Activated CD4-positive, CD25-positive, alpha-beta regulatory T cell treated with anti-CD3 and anti-CD28 coated beads, Interleukin-2, amount 50 U/mL, for 16 hours (primary cell): ENCODE results near the gene SLC25A51.

Experiments
- DNase-seq: peaks from one replicate; pipeline ENCODE4 v3.0.0-alpha.2; 2020; ENCODE audit warnings: low read depth, low spot score

Gene SLC25A51

DNA sequence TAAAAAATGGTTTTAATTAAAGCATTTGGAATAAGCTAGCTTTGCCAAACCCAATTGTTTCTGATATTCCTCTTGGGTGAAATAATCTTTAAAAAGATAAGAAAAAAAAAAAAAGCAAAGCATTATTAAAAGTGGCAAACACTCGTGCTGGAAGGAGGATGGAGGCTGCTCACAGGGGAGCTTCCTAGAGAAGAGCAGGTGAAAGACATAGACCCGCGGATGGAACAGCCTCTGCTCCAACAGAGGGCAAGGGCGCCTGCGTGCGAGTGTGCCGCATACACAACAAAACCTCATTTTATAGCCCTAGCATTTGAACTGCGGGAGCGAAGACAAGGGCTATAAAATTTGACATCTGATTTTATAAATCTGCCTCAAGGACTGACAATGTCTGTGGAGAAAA, 33.4 kb upstream of the SLC25A51 start:
- no peak for DNase-seq

DNA sequence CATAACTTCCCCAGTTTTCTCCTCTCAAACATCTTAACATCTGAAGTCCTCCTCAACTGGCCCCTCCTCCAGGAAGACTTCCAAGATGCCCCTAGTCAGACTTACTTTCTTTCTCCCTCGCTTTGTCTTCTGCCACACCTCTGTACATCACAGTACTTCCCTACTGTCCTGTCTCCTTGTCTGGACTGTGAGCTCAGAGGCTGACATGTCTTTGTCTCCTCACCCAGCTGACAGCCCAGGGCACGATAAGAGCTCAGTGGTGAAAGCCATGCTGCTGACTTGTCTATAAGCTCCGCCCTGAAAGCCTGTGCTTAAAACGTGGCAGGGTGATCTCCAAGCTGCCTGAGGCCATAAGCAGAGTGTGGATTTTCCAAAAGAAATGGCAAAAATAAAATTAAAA, 33.0 kb upstream of the SLC25A51 start:
- DNase-seq: no peak

DNA sequence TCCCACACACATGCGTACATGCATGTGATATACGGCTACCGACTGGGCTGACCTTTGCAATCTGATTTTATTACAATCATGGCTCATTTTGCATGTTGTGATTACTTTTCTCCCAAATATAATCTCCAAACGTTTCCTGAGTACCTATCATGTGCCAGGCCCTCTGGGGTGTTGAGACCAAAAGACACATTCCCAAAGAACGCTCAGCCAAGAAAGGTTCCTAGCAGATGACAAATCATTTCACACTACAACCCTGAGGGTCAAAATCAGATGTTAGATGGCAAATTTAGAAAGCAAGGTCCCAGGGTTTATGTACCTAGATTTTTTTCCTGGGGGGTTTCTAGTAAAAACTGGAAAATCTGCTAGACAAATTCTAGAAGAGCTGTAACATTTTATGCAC, 32.4 kb upstream of the SLC25A51 start:
- no peak for DNase-seq

DNA sequence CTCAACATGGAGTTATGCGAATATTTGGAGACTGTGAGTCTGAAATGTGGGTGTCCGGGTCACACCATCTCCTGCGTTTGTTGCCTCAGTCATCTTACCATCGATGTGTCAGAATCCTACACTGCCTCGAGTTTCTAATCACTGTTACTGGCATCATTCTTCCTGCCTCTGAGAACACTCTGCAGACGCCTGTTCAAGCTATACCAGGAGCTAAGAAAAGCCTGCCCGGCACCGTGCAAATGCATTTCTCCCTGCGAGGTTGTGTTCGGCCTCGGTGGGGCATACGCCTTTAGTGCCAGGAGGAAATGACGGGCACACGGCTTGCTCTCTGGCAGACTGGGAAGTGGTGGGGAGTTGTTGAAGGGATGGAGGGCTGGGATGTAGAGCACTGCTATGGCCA, 31.2 kb upstream of the SLC25A51 start:
- DNase-seq: no peak

DNA sequence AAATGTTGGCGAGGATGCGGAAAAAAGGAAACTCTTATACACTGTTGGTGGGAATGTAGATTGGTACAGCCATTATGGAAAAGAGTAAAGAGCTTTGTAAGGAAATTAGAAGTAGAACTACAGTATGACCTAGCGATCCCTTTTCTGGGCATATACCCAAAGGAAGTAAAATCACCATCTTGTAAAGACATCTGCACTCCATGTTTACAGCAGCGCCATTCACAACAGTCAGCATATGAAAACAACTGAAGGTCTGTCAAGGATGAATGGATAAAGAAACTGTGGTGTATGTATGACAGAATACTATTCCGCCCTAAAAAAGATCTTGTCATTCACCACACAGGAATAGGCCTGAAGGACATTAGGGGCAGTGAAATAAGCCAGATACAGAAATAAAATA, 27.7 kb upstream of the SLC25A51 start:
- DNase-seq: no peak

DNA sequence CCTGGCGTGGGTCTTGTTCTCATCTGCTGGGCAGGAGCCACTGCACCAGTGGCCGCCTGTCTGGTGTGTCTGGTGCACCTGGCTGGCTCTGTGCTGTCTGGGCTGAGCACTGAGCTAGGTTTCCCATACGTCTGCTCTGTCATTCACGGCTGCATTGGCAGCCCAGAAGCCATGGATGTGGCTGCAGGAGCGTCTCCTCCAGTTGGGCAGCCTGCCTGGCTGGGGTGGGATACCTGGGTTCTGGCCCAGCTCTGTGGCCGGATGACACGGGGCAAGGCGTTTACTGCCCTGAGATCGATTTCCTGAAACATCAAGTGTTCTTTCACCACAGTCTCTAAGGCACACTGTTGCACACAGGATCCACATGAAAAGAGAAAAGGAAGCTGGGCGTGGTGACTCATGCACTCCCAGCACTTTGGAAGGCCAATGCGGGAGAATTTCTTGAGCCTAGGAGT, 25.5 kb upstream of the SLC25A51 start:
- no peak for DNase-seq

DNA sequence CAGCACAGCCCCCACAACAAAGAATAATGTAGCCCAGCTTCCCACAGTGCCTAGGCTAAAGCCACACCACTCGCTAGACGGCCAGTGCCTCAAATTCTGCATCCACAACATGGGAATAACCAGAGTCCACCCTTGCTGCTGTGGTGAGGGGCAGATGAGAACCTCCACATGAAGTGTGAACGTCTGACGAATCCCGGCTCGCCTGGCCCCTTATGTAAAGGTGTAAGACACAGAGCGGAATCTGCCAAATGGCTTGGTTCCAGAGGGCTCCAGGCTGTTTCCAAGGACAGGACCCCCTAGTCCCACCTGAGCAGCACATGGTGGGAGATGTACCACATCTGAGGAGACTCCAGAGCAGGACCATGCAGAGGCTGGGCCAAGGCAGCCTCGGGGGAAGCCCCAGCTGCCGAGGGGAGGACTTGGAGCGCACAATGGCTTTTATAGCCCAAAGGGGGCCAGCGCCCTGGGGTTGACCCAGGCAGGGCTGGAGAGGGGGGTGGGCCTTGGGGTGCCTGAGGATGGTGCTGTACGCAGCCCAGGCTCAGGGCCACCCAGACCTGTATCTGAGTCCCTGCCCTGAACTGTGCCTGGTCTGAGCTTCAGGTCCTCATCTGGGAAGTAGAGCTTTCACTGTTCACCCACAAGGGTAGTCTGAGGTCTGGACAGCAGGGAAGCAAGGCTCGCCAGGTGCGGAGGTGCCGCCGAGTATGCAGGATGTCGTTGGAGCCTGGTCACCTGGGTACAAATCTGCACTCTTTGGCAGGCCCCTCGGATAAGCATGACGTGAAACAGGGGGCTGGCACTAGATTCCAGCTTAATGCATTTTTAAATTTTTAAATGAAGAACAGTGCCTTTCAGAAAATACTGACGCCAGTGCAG, 24.9 kb upstream of the SLC25A51 start:
- no peak for DNase-seq

DNA sequence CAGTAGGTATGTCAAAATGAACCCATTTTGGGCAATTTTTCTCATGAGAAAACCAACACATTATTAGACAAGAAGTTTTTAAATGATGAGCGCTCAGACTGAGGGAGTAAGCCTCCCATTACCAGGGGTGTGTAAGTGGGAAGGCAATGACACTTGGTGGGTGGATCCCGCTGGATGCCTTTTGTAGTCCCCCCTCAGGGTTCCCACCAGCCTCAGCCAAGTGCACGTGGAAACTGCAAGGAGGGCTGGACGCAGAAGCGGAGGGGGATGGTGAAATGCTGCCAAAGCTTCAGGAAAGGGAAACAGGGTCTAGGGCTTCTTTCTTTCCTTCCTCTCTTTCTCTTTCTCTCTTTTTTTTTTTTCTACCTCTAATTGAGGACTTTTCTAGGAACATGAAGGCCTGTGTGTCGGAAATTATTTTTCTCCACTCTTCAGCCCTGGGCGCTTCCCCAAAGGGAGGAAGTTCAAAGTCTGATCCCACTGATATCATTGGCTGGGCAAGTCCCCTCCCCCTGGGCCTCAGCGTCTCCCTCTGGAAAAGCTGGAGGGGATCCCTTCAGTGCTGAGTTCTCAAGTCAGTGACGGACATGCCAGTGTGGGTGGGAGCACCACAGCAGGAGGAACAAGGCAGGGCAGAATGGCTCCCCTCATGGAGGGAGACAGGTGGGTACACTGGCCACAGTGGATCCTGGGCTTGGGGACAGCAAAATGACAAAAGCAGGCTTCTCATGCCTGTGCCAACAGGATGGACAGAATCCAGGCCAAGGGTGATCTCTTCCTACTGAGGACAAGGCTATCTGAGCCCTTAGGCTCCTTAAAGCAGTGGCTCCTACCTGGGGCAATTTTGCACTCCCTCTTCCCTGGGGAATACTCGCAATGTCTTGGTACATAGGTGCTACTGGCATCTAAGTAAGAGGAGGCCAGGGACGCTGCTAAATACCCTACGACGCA, 23.9 kb upstream of the SLC25A51 start:
- no peak for DNase-seq

DNA sequence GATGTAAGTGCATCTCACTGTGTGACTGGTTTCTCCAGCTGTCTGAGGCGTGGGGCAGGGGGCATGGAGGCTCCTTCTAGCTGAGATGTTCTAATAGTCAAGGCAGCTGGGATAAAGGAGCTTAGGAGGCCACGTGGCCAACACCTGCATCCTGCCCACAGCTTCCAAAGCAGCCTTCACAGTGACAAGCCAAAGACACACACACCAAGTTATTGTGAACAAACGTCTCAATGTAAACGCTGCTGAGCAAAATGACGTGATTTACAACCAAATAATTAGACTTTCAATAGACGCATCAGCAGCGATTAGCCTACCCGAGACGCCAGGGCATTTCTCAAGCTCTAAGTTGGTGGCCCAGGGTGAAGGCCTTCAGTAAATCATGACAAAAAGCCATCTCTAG, 23.2 kb upstream of the SLC25A51 start:
- DNase-seq: no peak

DNA sequence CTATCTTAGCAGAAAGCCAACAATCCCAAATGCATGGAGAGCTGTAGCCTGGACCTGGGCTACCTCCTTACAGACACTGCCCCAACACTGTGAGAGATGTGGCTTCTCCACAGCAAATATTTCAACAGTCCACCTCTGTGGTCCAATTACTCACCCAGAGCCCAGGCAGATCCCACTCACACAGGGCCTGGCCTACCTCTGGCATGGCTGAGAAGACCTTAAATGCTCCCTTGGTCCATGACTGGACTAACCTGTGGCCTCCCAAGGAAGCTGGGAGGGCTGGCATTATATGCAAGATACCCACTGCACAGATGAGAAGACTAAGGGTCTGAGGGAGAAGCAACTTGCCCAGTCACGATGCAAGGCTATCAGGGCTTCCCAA, 22.8 kb upstream of the SLC25A51 start:
- no peak for DNase-seq

DNA sequence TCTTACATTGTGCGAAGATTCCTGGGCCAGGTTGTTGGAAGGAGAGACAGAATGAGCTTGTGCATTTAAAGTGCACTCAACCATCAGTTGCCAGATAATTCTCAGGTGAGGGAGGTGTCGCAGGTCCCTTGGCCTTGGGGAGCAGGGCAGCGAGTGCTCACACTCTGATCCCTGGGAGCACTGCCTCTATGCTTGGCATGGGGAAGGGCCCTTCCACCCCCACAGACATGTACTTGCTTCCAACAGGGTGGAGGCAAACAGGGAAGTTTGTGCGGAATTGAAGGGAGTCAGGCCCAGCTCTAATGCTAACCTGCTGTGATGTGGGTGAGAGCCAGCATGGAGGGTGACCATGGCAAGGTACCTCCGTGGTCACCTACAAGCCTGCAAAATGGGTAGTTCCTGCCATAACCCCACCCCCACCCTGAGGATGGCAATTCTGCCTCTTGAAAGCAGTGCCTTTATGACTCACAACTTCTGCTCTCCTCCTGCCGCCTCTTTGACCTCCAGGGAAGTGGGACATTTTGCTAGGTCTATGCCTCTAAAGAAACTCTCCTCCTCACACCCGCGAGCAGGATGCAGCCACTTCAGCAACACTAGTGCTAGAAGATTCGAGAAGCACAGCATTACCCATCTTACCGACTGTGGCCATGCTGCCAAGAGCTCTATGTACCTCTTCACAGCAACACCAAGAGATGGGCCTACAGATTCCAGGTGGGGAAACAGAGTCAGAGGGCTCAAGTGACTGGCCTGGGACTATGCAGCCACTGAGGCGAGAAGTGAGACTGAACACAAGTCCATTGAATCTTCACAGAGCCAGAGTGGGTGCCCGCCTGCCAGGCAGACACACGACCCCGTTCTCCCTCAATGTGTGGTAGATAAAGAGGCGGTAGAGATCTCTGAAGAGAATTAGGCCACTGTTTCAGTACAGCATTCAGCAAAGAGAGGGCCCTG, 22.1 kb upstream of the SLC25A51 start:
- DNase-seq: no peak

DNA sequence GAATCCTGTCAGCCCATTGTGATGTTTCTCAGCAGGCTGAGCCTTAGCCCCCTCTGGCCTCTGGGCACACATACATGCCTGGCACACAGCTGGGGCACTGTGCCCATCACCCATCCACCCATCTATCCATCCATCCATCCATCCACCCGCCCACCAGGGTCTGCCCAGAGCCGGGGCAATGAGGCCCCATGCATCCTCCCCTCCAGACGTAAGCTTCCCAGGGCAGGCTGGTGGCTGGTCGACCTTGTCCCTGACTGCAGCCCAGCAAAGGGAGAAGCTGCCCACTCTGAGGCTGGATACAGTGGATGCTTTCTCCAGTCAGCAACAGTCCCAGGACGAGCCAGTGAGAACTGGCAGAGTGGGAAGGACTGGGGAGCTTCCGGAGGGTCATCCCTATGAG, 21.1 kb upstream of the SLC25A51 start:
- no peak for DNase-seq

DNA sequence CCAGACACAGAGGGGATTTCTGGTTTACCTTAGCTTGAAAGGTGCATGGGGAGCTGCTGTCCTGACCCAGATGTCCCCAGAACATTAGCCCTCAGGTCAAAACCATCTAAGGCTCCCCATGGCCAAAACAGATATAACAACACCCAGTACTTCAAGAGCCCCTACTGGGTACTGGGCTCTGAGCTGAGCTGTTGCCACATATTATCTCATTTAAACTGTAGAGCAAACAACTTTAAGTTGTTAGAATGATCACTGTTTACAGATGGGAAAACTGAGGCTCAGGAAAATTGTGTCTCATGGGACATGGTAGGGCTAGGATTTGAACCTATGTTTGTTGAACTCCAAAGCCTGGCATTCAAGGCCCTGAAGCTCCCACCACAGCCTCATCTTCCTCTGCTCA, 20.6 kb upstream of the SLC25A51 start:
- DNase-seq: no peak

DNA sequence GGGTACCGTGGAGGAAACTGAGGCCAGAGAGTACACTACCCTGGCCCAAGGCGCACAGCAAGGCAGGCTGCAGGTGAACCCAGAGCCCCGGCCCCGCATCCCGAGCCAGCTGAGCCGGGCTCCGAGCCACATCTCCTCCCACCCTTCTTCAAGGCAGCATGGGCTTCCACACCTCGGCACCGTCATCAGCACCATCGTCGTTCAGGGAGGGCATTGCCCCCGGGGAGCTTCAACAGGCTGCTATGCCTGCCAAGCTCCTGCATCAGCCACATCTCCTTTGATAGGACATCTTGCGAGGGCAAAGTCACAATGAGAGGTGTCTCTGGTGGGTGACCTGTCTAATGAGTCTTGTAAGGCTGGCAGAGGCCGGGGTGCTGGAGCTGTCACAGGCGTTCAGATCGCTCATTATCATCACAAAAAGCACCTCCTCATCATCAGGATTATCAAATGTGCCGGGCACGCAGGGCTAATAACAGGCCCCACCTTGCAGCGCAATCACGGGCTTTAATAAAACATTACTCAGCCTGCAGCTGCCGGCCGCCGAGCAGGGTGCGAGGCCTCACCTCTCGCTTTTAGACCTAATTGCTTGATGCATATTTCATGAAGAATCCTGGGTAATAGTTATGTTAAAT, 20.0 kb upstream of the SLC25A51 start:
- DNase-seq: no peak

DNA sequence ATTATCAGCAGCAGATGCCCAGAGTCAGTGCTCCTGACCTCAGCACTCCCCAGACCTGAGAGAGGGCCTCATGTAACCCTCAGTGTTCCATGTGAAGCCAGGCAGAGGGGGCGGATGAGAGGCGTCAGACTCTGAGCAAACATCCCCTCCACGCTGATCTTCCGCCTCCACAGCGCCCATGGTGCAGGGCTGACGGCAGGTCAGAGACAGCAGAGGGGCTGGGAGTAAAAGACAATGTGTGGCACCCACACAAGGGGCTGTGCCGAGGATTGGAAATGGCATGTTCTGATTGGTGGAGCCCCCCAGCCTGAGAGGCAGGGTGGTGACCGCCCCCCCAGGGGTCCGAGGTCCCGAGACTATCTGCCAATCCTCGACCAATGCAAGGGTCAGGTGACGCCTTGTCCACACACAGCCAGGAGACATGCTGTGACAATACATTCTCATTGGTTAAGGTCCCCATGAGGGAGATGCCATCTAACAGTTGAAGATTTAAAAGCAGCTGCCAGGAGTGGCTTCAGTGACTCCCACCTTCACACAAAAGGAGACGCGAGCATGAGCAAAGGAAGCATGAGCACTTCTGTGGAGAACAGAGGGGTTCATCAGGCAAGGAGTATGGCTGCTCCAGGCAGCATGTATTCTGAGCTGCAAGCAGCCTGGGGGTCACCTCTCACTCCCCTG, 19.3 kb upstream of the SLC25A51 start:
- no peak for DNase-seq

DNA sequence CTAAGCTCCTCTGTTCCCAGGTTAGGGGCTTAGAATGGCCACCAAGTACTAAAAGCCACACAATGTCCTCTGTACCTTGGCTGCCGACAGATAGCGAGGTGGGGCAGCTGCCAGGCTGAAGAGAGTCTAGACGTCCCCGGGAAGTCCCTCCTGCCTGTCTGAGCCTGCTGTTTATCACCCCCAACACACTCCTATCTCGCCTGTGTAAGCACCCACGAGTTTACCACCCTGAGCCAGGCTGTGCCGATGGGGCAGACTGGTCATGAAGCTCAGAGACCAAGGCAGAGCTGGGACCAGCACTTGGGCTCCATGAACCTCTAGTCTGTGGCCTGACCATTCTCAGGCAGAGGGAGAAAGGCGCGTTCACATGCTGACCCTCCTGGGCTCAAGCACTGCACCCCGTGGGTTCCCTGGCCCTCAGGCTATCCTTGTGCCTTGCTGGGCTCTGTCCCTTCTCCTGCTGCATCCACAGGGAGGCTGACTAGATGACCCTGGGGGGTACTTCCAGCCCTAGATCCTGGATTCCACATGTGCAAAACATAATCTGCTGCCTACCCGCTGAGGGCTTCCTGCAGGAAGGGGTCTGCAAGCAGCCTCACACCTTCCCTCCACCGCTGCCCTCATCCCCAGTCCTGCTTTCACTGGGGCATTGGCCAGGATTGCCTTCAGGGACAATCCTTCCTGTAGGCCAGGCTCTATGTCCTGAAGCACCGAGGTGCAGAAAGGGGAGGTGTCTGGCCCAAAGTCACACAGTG, 18.6 kb upstream of the SLC25A51 start:
- DNase-seq: no peak

DNA sequence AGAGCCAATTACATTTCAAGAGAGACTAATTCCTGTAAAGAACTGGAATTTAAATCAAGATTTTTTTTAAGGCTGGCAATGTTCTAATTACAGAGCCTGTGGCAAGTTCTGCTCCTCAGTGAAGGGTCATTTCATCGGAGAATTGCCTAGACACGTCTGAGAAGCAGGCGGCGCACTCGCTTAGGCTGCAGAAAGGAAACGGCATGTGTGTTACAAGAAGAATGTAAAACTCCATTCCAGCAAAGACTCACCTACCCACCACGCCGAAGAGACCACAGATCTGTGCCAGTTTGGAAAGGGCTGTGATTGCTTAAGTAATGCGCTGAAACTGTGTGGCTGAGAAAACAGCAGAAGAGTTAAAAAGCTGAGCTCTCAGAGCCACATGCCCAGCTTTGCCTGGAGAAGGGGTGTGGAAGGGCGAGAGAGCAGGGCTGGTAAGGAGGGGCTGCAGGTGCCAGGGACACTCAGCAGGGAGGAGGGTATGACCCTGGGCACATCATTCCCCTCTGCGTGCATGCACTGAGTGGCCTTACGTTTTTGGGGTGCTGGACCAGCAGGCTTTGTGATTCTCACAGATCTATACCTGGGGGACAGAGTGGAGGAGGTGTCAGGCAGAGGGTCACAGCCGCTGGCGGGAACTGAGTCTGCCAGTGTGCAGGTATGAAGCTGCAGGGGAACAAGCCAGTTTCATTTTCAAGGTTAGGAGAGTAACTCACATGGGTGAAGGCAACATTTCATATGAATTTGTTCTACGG, 17.8 kb upstream of the SLC25A51 start:
- no peak for DNase-seq

DNA sequence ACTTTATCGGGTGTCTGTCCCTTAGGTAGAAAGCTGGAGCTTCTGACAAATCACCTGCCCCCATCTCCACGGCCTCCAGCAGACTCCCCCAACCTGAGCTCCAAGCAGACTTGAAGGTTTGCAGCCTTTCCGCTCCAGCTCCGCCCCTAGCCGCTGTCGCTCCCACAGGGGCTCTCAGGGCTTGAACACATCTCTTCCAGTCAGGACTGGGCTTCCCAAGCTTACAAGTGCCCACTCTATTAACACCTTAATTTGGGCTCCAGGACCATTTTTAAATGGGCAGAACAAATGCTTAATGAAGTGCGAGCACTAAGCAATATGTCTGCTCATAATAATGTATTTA, 17.2 kb upstream of the SLC25A51 start:
- no peak for DNase-seq
